Upper lobe of left lung (tissue), 4 donors: ENCODE measurements around the gene OAF.

Source experiments
- CTCF ChIP-seq, 6 experiments: fragments of 450-650 bp in 4 of 6; fragments of 200-600 bp in 2 of 6; sonication (generic) in 2 of 6; IDR thresholded peaks; one replicate each; pipeline ENCODE4 v1.5.1; 2016 to 2019; ENCODE audit warnings: antibody characterized with exemption in 6 of 6
- EP300 ChIP-seq, 4 donors: sonication (generic); formaldehyde crosslinking; IDR thresholded peaks; one replicate each; pipeline ENCODE4 v1.5.1; 2017; ENCODE audit warnings: antibody characterized with exemption in 4 of 4, control low read depth in 2 of 4
- POLR2A ChIP-seq, 4 donors: fragments of 450-650 bp; IDR thresholded peaks; one replicate each; pipeline ENCODE4 v1.5.1; 2016 to 2017; ENCODE audit warnings: antibody characterized with exemption in 4 of 4, mild to moderate bottlenecking in 2 of 4

- TF ChIP-seq CTCF (IDR thresholded peaks at IDR 0.05) (no peak), POLR2A (IDR thresholded peaks at IDR 0.05) (no peak), EP300 (IDR thresholded peaks at IDR 0.05) (no peak)
These were observed 3.7 kb downstream of the OAF start for GRCh38 chr11:120214581-120214980.
